Stomach (tissue), 9 donors: ENCODE data around the gene ENTPD8. TPM values are rescaled to one million over a fixed set of nuclear protein-coding genes. Genes with fewer than 3 reads are reported as not detected.

Source experiments
- DNase-seq, 2 donors: peaks; one replicate each; pipeline versions ENCODE4 v3.0.0 to v3.0.0-alpha.2; 2013 to 2019
- H3K27ac ChIP-seq, 5 donors: fragments of 200-600 bp in 4 of 5; sonication (generic) in 4 of 5; one replicate each; pipeline ENCODE4 v1.5.1; 2013 to 2019; ENCODE audit warnings: mild to moderate bottlenecking in 1 of 5, moderate library complexity in 1 of 5
- H3K27me3 ChIP-seq, 3 donors: fragments of 200-600 bp; sonication (generic); one replicate each; pipeline ENCODE4 v1.5.1; 2017 to 2019; ENCODE audit warnings: mixed run types in 1 of 3
- H3K36me3 ChIP-seq, 4 donors: fragments of 200-600 bp; sonication (generic); 1 replicate in 3 of 4; 2 replicates in 1 of 4; pipeline ENCODE4 v1.5.1; 2016 to 2019
- H3K4me1 ChIP-seq, 4 donors: fragments of 200-600 bp; sonication (generic); one replicate each; pipeline ENCODE4 v1.5.1; 2016 to 2019
- H3K4me3 ChIP-seq, 4 donors: fragments of 200-600 bp; sonication (generic) in 3 of 4; one replicate each; pipeline ENCODE4 v1.5.1; 2016 to 2019; ENCODE audit warnings: mild to moderate bottlenecking in 1 of 4
- H3K9me3 ChIP-seq, 4 donors: fragments of 200-600 bp; sonication (generic); one replicate each; pipeline ENCODE4 v1.5.1; 2016 to 2019
- EP300 ChIP-seq: sonication (generic); formaldehyde crosslinking; IDR thresholded peaks from one replicate; pipeline ENCODE4 v1.6.1; 2017; ENCODE audit warnings: antibody characterized with exemption
- POLR2A ChIP-seq, 4 donors: fragments of 450-650 bp; IDR thresholded peaks; one replicate each; pipeline ENCODE4 v1.6.1; 2016; ENCODE audit warnings: antibody characterized with exemption in 4 of 4, control low read depth in 2 of 4, mild to moderate bottlenecking in 1 of 4, moderate library complexity in 1 of 4
- POLR2AphosphoS5 ChIP-seq, 3 donors: sonication (generic); formaldehyde crosslinking; IDR thresholded peaks; one replicate each; pipeline ENCODE4 v1.6.1; 2016; ENCODE audit warnings: antibody characterized with exemption in 3 of 3
- WGBS, 5 donors: extraction: QIAGEN DNeasy Blood & Tissue Kit in 3 of 5; methylation state at CpG; one replicate each; pipeline versions ENCODE4 v1.1.5 to v1.1.7; 2013 to 2018; 5-methylcytosine and 5-hydroxymethylcytosine counted together
- intact Hi-C: fragments of 100-400 bp; cut with DNase I; formaldehyde crosslinking; loops from one replicate; pipeline ENCODE4 v1.15.1; 2023; ENCODE audit warnings: low total_unique reads
- polyA plus RNA-seq, 3 donors: library from polyadenylated mRNA; stranded (reverse); fragments of 200-250 nt; gene quantifications; one replicate each; pipeline ENCODE4 v1.2.3, GENCODE V29; 2013
- total RNA-seq, 5 donors: library from RNA; depleted of rRNA; stranded (reverse); fragments of >200 nt; gene quantifications; one replicate each; pipeline versions ENCODE4 v1.1.0 to v1.2.3, GENCODE V29; 2014 to 2016
- TF ChIP-seq, protein P1 (sequence below), 7 experiments: fragments of 450-650 bp in 4 of 7; fragments of 200-600 bp in 3 of 7; sonication (generic) in 3 of 7; IDR thresholded peaks; one replicate each; pipeline ENCODE4 v1.5.1; 2016 to 2019; ENCODE audit warnings: antibody characterized with exemption in 7 of 7, control low read depth in 2 of 7, mild to moderate bottlenecking in 1 of 7
- donor health status: healthy with polysubstance abuse.
- donor health status: Bipolar disorder and iron deficiency.
- donor health status: healthy.

The ENTPD8 gene
- total and polyA plus RNA-seq, 8 donors = 0.89 to 37.9 (median 6.8) TPM

DNA sequence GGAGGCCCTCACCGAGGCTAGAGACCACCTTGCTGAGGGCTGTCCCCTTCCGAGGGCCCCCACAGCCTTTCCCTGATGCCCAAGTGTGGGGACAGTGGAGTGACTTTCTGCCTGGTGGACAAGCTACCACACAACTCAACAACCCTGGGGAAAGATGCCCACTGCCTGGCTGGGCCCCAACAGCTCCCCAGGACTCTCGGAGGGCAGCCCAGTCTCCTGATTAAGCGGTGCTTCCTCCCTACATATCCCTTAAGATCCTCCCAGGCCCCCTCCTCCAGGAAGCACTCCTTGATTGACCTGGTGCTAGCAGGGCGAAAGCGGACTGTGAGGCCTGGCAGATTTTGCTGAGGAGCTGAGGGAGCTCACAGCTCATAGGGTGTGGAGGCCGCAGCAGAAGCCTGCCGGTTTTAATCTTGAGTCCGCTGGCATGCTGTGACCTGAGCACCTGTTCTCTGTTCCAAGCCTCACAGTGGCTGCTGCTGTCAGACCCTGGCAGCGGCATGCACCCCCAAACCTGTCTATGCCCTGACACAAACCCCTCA, 15.8 kb upstream of the ENTPD8 start:
- TF ChIP-seq, protein P1, sequence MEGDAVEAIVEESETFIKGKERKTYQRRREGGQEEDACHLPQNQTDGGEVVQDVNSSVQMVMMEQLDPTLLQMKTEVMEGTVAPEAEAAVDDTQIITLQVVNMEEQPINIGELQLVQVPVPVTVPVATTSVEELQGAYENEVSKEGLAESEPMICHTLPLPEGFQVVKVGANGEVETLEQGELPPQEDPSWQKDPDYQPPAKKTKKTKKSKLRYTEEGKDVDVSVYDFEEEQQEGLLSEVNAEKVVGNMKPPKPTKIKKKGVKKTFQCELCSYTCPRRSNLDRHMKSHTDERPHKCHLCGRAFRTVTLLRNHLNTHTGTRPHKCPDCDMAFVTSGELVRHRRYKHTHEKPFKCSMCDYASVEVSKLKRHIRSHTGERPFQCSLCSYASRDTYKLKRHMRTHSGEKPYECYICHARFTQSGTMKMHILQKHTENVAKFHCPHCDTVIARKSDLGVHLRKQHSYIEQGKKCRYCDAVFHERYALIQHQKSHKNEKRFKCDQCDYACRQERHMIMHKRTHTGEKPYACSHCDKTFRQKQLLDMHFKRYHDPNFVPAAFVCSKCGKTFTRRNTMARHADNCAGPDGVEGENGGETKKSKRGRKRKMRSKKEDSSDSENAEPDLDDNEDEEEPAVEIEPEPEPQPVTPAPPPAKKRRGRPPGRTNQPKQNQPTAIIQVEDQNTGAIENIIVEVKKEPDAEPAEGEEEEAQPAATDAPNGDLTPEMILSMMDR (IDR thresholded peaks at IDR 0.05) = no peak
- TF ChIP-seq EP300 = no peak
- TF ChIP-seq POLR2AphosphoS5 (IDR thresholded peaks at IDR 0.05) = no peak
- no peak for TF ChIP-seq POLR2A (IDR thresholded peaks at IDR 0.05)
- WGBS, 5 donors = 84 to 89% (median 87%) methylated on average over 8 to 10 of the region's 10 CpGs
- DNase-seq = peak in 1 of 2 donors; percentile 19
- Histone ChIP-seq H3K4me3 (peak overlapping the region in 1 of 4 donors; percentile 3), H3K27ac (peak overlapping the region in 4 of 5 donors; percentile 56 to 88 (median 82)), H3K27me3 (no peaks in the 10 kb centered on the region), H3K4me1 (peaks cover 39 to 82% (median 65%) of the 10 kb centered on the region in 4 donors), H3K9me3 (no peaks in the 10 kb centered on the region), H3K36me3 (peaks cover 10 to 50% (median 33%) of the 10 kb centered on the region in 4 donors)
- intact Hi-C loops = no loop called here

DNA sequence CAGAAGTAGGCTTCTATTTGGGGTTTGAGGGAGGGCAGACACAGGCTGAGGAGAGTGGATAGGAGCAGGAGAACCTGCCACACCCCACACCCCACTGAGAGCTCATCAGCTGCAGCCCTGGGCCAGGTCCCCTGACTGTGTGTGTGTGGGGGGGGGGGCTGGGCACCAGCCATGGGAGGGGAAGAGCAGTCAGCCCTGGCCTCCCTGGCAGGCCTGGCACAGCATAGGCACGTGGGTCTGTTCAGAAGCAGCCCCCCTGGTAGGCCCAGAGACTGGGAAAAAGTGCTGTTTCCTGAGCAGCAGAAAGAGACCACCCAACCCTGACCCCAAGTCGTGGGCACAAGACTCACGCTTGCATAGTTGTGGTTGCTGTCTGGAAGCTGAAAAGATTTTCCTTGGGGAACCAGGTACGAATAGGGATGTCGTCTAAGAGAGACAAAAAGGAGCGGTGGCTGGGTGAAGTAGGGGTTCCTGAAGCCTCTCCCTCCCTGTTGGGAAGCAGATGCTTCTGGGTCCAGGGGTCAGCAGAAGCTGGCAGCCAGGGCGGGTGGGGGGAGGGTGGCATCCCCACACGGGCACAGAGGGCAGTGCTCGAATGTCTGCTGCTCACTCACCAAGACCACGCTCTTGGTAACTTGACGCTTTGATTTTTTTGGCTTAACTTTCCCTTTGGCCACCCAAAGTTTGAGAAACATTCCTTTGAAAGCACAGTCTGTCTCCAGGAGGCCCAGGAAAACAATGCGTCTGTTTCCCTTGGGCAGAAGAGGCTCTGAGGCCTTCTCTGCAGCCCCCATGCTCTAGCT, 15.1 kb upstream of the ENTPD8 start:
- Histone ChIP-seq H3K27me3 (no peaks in the 10 kb centered on the region), H3K4me1 (peaks cover 39 to 75% (median 61%) of the 10 kb centered on the region in 4 donors), H3K9me3 (no peaks in the 10 kb centered on the region), H3K36me3 (peaks cover 10 to 43% (median 31%) of the 10 kb centered on the region in 4 donors), H3K27ac (peak overlapping the region in 4 of 5 donors; percentile 56 to 88 (median 82)), H3K4me3 (no peak overlapping the region)
- intact Hi-C loops = no loop called here
- WGBS, 5 donors = 82 to 92% (median 87%) methylated on average over 11 to 12 of the region's 12 CpGs
- TF ChIP-seq EP300 (no peak), POLR2AphosphoS5 (IDR thresholded peaks at IDR 0.05) (no peak)
- DNase-seq = peak in 1 of 2 donors; percentile 13

DNA sequence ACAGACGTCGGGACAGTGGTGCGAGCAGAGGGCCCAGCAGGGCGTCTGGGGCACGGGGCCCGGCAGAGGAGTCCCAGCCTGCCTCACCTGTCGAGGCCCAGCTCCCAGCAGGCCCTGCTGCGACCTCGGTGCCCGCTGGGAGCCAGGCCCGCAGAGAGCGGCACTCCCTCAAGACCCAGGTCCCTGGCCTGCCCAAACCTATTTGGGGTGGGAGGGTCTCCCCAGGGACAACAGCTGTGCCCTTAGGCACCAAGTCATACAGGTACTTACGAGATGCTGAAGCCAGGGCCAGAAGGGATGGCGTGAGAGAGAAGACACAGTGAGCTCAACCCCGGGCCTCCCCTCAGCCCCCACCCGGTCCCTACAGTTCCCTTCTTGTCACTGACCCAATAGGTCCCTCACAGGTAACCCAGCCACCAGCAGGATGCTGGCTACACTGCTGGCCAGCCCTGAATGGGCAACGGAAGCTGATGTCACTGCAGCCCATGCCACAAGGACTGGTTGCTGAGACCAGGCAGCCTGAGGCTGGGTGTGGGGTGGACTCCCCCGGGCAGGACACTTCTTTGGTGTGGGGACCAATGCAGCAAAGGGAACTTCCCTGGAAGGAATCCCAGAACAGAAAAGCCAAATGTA, 14.3 kb upstream of the ENTPD8 start:
- H3K9me3 ChIP-seq = no peaks in the 10 kb centered on the region
- TF ChIP-seq POLR2AphosphoS5 (IDR thresholded peaks at IDR 0.05) (no peak), EP300 (no peak), POLR2A (IDR thresholded peaks at IDR 0.05) (no peak)
- TF ChIP-seq, protein P1 (IDR thresholded peaks at IDR 0.05) = no peak
- no peak overlapping the region for H3K4me3 ChIP-seq
- H3K36me3 ChIP-seq = peaks cover 10 to 37% (median 29%) of the 10 kb centered on the region in 4 donors
- 78 to 91% (median 88%) methylated on average over 9 to 18 of the region's 18 CpGs for WGBS, 5 donors
- H3K27me3 ChIP-seq = no peaks in the 10 kb centered on the region
- intact Hi-C loops = no loop called here
- DNase-seq = peak in 1 of 2 donors; percentile 13
- peak overlapping the region in 4 of 5 donors; percentile 85 to 90 (median 85) for H3K27ac ChIP-seq
- peaks cover 39 to 67% (median 59%) of the 10 kb centered on the region in 4 donors for H3K4me1 ChIP-seq

DNA sequence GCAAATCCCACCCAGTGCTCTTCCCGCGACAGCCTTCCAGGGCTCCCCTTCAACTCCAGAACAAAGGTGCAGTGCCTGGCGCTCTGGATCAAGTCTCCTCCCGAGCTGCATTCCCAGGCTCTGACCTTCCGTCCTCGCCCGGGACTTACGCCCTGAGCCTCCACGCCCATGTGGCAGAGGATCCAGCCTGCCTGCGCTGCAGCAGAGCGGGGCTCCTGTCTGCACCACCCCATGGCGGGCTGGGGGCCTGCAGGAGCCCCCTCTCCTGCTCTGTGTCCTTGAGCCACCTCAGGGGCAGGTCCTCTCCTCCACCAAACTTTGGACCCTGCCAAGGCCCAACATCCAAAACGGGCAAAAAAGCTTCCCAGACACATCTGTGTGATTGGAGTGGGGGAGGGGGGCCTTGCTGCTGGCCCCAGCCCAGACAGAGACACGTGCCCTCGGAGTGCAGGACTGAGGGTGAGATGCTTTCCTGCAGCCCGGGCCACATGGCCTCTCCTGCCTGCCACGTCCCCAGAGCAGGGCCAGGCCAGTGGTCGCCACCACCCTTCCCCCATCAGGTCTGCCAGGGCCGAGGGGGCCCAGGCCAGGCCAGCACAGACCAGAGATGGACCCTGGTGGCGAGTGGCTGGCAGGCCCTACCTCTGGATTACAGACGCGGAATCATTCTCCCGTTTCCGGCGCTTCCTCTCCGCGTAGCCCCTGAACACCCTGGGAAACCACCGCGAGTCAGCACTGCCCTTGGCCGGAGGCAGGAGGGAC, 13.6 kb upstream of the ENTPD8 start:
- WGBS, 5 donors = 51 to 64% (median 57%) methylated on average over 25 to 30 of the region's 30 CpGs
- intact Hi-C loops = no loop called here
- H3K27ac ChIP-seq = peak overlapping the region; percentile 85 to 92 (median 85)
- TF ChIP-seq POLR2A (IDR thresholded peaks at IDR 0.05) = no peak
- peak in 2 of 3 donors; percentile 13 to 49 for TF ChIP-seq POLR2AphosphoS5 (IDR thresholded peaks at IDR 0.05)
- peaks cover 34 to 62% (median 54%) of the 10 kb centered on the region in 4 donors for H3K4me1 ChIP-seq
- peak overlapping the region; percentile 38 to 56 (median 49) for H3K4me3 ChIP-seq
- peaks cover 10 to 41% (median 33%) of the 10 kb centered on the region in 4 donors for H3K36me3 ChIP-seq
- no peaks in the 10 kb centered on the region for H3K27me3 ChIP-seq
- no peaks in the 10 kb centered on the region for H3K9me3 ChIP-seq
- peak; percentile 71 to 82 for DNase-seq
